ENCODE data around the gene DARS1.

GRCh38 chr2:136017786-136018185 lies 32.4 kb upstream of the DARS1 start:
- TF ChIP-seq CTCF (IDR thresholded peaks at IDR 0.05) (no peak), POLR2A (IDR thresholded peaks at IDR 0.05) (no peak), EP300 (IDR thresholded peaks at IDR 0.05) (no peak)
